Stimulated activated CD4-positive, alpha-beta T cell treated with anti-CD3 and anti-CD28 coated beads, Interleukin-1b, Interleukin-23, amount 100 ng/mL, for 4 hours (primary cell): ENCODE results near the gene MEPCE.
"Not testable (repeated sequence)": the region's sequence is repeated elsewhere in the genome, so short reads cannot be mapped to it uniquely, and the experiment has no call there.

Experiments used
- DNase-seq, 2 donors: peaks; one replicate each; pipeline ENCODE4 v3.0.0-alpha.2; 2020; ENCODE audit warnings: low read depth in 2 of 2

The MEPCE gene, protein sequence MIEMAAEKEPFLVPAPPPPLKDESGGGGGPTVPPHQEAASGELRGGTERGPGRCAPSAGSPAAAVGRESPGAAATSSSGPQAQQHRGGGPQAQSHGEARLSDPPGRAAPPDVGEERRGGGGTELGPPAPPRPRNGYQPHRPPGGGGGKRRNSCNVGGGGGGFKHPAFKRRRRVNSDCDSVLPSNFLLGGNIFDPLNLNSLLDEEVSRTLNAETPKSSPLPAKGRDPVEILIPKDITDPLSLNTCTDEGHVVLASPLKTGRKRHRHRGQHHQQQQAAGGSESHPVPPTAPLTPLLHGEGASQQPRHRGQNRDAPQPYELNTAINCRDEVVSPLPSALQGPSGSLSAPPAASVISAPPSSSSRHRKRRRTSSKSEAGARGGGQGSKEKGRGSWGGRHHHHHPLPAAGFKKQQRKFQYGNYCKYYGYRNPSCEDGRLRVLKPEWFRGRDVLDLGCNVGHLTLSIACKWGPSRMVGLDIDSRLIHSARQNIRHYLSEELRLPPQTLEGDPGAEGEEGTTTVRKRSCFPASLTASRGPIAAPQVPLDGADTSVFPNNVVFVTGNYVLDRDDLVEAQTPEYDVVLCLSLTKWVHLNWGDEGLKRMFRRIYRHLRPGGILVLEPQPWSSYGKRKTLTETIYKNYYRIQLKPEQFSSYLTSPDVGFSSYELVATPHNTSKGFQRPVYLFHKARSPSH

GRCh38 chr7:100429637-100430492 is at the start of gene MEPCE:
Gene MEPCE (plus strand): TSS chr7:100429831. CDS start chr7:100430019, 188 bp downstream.
- peak; percentile 97 to 98 for DNase-seq

DNA sequence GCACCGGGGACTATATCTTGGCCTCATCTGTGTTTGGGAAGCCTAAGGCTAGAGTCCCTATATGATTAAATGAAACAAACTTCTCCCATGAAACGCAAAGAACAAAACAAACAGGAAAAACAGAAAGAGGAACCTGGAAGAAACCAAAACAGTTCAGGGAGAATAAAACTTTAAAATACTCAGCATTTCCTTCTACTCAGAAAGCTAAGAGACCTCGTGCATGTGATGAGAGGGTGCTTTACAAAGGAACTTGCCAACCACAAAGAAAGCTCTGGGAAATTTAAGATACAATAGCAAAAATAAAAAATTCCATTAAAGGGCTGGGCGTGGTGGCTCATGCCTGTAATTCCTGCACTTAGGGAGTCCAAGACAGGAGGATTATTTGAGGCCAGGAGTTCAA is 49.4 kb upstream of the MEPCE start:
- DNase-seq = no peak

- DNase-seq = not testable (repeated sequence)
These were observed 47.9 kb upstream of the MEPCE start for GRCh38 chr7:100381531-100382233.

- not testable (repeated sequence) for DNase-seq
These were observed 47.3 kb upstream of the MEPCE start for GRCh38 chr7:100382234-100382853.

DNA sequence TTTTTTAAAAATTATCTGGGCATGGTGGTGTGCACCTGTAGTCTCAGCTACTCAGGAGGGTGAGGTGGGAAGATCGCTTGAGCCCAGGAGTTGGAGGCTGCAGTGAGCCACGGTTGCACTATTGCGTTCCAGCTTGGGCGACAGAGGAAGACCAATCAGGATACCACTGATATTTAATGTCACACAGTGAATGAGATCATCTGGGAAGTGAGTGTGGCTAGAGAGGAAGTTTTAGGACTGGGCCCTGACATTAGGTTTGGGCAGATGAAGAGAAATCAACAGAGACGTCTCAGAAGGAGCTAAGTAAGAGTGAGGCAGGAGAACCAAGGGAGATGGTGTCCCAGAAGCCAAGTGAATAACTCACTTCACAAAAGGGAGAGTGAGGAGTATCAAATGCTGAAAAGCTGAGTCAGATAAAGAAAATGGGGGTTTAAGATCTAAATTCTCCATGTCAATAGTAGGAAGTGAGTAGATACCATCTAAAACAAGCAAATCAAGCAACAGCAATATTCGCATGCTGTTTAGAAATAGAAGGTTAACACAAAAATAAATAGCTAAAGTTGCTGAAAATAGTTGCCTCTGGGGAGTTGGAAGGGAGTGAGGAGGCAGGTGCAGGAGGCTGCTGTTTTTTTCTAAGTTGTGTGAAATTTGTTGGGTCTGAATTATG is 44.9 kb upstream of the MEPCE start:
- DNase-seq = no peak

DNA sequence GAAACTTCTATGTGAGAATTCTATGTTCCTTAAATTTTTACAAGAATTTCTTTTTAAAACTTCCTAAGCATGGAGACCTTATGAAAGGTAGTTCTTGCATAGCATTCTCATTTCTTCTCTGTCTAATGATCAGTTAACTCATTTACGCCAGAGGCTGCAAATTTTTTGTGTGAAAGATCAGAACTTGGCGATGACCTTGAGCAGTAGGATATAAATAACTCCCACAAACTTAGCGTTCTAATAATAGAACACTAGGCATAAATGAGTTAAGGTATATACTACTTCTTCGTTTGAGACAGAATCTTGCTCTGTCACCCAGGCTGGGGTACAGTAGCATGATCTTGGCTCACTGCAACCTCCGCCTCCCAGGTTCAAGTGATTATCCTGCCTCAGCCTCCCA is 42.7 kb upstream of the MEPCE start:
- DNase-seq = no peak

GRCh38 chr7:100387695-100388094 is 41.9 kb upstream of the MEPCE start:
- DNase-seq = no peak

DNA sequence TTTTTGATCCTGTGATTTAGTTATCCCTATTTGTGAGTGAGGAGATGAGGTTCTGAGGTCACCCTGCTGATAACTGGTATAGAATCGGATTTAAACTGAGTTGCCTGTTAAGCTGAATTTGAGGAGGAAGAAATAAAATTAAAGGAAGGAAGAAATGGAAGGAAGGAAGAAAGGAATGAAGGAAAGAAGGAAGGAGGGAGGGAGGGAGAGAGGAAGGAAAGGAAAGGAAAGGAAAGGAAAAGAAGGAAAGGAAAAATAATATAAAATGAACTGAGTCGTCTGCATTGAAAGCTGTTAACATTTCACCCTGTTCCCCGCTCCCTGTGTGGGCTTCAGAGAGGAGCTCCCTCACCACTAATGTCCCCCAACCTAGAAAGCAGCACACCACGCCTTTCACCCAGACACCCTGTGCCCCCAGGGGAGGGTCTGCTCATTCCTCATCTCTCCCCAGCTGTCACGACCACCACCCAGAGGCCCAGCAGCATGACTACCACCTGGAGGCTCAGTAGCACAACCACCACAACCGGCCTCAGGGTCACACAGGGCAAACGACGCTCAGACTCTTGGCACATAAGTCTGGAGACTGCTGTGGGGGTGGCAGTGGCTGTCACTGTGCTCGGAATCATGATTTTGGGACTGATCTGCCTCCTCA is 40.1 kb upstream of the MEPCE start:
- DNase-seq = no peak

- DNase-seq = no peak
These were observed 39.2 kb upstream of the MEPCE start for GRCh38 chr7:100390286-100391009.

GRCh38 chr7:100393233-100393905 is 36.3 kb upstream of the MEPCE start:
- no peak for DNase-seq

DNA sequence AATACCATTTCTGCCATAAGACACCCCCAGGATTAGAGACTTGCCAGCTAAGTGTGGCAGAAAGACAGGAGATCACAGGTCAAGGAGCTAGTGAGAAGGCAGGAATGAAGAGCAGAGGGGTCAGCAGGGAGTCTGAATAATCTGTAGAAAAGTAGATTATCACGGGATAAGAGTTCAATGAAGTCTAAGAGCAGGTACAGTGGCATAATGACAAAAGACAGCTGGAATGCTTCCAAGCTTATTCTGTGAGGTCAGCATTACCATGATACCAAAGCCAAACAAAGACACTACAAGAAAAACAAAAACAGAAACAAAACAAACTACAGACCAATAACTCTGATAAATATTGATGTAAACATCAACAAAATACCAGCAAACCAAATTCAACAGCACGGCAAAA is 35.6 kb upstream of the MEPCE start:
- DNase-seq = no peak

DNA sequence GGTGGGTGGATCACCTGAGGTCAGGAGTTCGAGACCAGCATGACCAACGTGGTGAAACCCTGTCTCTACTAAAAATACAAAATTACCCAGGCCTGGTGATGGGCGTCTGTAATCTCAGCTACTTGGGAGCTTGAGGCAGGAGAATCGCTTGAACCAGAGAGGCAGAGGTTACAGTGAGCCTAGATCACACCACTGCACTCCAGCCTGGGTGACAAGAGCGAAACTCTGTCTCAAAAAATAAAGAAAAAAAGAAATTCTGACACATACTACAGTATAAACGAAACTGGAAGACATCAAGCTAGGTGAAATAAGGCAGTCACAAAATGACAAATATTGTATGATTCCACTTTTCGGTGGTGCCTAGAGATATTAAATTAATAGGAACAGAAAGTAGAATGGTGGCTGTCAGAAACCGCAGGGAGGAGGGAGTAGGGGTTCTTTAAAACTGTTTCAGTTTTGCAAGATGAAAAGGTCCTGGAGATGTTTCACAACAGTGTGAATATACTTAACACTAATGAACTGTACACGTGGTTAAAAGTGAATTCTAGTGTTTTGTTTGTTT is 33.1 kb upstream of the MEPCE start:
- DNase-seq = peak in 1 of 2 donors; percentile 31

GRCh38 chr7:100397315-100398081 is 32.1 kb upstream of the MEPCE start:
- DNase-seq = no peak

- no peak for DNase-seq
These were observed 31.4 kb upstream of the MEPCE start for GRCh38 chr7:100398239-100398638.

GRCh38 chr7:100400041-100400440 is 29.6 kb upstream of the MEPCE start:
- DNase-seq = no peak

- DNase-seq = no peak
These were observed 29.0 kb upstream of the MEPCE start for GRCh38 chr7:100400656-100401055.

DNA sequence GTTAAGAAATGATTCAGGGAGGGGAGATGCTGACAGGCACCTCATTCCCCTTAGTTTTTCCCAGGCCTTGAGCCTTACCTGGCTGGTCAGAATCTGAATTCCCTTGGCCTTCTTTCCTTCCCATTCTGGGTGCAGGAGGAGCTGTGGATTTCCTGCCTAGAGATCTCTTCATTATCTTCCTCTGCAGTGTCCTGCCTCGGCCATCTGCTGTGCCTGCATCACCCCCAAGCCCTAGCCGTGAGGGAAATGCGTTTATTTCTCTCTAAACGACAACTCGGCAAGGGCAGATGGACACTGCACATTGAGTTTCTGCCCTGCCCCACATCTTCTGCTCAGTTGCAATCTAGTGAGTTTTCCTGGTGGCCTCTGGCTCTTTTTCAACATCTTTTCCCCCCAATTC is 27.8 kb upstream of the MEPCE start:
- no peak for DNase-seq

DNA sequence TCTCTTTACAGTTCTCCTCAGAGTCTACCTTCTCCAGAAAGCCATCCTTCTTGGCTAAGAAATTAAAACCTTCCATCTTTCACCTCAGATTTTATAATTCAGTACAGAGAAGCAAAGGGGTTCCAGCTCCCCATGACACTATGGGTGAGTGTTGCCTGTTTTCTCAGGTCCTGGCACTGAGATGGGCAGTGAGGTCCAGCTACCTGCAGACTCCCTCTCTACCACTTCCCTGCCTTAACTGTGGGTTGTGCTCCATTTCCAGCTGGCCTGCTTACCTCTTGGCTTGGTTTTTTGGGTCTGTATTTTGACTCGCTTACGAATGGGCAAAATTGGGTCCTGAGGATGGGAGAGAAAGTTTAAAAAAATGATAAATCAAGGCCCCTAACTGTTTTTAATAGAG is 27.4 kb upstream of the MEPCE start:
- DNase-seq = no peak
